GM21526 (cell line): ENCODE results near the gene PDE9A.
"Not testable (repeated sequence)": the region's sequence is repeated elsewhere in the genome, so short reads cannot be mapped to it uniquely, and the experiment has no call there.

Experiments used
- ATAC-seq: cut with Tn5 transposase; IDR thresholded peaks from one replicate; pipeline ENCODE4 v1.9.1; 2021; ENCODE audit warnings: moderate library complexity; ENCODE audit not compliant: unreplicated experiment, low FRiP score

The PDE9A gene

DNA sequence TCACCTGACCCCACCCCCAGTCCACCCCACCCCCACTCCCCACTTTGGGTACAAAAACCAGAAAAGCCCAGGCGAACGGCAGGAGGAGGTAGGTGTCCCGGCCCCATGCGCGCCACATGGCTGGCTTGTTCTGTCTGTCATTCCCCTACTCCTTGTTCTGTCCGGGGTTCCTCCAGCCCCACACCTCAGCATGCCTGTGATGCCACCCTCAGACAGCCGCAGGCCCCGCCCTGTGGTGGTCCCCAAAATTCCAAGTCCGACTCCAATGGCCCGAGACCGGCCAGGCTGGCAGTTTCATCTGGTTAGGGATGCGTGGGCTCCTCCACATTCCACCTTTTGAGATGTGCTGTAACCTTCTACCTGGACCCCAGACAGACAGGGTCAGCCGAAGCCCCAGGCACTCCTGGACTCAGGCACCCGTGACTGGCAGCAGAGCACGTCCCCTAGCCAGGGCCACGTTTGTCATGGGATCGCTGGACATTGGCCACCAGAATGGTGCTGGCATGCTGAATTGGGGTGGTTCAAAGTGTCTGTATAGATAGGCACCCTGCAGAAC is 131.6 kb downstream of the PDE9A start:
- ATAC-seq = no peak

DNA sequence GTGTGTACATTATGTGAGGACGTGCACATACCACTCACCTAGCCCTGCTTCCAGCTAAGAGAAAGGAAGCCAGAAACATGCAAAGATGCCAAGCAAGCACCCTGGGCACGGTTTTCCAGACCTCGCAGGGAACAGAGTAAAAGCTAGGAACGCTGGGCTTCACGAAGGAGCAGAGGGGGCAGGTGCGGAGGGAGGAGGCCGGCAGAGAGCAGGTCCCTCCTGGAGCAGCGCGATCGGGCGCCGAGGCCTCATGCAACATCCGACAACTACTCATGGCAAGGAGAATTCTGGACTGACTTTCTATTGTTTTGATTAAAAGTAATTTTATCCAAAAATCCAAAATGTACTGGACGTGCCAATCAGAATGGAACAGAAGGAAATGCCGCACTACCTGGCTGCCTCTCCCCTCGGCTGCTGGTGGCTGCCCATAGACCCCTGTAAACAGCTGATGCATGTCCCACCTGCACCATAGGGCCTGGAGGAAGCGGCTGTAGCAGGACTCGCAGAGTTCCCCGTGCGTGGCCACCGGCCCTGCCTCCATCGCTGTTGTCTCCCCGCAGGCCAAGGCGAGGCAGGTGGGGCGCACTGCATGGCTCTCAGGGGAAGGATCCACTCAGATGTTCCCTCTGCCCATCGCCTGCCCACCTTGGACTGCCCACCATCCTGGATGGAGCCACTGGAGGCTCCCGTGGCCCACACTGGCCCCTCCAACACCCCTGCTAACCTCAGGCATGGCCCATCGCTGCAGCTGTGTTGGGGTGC is 132.4 kb downstream of the PDE9A start:
- no peak for ATAC-seq

DNA sequence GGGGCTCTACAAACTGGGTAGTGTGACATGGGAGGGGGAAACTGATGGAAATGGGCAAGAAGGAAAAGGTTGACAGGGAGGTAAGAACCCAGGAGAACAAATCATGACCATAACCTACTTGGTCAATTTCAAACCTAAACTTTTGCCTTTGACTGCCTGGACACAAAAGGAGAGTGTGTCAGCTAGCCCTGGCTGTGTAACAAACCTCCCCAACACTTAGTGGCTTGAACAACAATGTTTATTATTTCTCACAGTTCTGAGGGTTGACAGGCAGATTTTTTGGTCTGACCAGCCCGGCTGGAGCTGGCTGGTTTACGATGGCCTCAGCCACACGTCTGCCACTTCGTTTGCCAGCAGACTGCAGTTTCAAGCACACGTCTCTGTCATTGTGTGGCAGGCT is 133.5 kb downstream of the PDE9A start:
- ATAC-seq = no peak

DNA sequence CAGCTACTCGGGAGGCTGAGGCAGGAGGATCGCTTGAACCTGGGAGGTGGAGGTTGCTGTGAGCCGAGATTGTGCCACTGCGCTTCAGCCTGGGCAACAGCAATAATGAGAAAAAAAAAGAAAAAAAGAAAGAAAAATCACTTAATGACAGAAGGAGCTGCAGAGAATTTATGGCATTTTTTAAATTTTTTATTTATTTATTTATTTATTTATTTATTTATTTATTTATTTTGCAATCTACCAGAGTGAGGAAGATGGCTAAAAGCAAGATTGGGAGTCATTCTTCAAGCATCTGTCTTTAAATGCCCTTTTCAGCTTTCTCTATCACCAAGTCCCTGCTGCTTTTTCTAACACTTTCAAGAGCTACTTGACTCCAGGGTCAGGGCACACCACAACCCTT is 134.2 kb downstream of the PDE9A start:
- ATAC-seq = no peak

DNA sequence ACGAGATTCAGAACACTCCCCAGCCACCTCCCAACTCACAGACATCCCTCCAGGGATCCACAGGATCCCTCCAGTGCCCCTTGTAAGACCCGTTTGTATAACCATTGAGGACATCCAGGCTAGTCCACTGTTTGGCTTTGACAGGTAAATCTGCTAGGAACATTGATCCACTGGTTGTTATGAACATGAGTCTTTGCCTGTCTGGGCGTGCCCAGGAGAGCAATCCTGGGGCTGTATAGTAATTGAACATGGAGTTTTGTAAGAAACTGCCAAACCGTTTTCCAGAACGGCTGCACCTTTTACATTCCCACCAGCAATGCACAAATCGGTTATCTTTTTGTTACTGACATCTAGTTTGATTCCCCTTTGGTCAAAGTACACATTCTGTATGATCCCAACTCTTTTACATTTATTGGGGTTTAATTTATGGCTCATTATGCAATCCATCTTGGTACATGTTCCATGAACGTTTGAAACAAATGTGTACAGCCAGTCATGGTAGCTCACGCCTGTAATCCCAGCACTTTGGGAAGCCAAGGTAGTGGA is 137.2 kb downstream of the PDE9A start:
- ATAC-seq = no peak

DNA sequence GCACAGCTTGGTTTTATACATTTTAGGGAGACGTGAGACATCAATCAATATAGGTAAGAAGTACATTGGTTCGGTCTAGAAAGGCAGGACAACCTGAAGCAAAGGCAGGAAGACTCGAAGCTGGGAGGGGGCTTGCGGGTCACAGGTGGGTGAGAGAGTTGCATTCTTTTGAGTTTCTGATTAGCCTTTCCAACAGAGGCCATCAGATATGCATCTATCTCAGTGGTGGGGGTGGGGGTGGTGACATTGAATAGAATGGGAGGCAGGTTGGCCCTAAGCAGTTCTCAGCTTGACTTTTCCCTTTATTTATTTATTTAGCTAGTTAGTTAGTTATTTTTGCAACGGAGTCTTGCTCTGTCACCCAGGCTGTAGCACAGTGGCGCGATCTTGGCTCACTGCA is 140.4 kb downstream of the PDE9A start:
- ATAC-seq = no peak

DNA sequence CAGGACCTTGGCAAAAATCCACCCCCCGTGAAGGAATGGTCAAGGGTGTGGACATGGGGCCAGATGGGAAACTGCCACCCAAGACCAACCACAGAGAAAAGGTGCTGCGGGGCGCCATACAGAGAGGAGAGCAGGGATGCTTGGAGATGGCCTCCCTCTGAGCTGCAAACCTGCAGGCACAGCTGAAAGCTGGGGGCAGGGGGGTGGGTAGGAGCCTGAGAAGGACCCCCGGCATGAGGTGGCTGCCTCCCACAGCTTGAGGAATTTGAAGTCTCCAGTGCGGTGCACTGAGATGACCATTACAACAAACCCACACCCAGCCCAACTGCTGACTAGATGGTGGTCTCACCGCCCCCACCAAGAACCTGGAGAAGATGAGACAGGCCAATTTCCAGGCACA is 141.1 kb downstream of the PDE9A start:
- no peak for ATAC-seq

DNA sequence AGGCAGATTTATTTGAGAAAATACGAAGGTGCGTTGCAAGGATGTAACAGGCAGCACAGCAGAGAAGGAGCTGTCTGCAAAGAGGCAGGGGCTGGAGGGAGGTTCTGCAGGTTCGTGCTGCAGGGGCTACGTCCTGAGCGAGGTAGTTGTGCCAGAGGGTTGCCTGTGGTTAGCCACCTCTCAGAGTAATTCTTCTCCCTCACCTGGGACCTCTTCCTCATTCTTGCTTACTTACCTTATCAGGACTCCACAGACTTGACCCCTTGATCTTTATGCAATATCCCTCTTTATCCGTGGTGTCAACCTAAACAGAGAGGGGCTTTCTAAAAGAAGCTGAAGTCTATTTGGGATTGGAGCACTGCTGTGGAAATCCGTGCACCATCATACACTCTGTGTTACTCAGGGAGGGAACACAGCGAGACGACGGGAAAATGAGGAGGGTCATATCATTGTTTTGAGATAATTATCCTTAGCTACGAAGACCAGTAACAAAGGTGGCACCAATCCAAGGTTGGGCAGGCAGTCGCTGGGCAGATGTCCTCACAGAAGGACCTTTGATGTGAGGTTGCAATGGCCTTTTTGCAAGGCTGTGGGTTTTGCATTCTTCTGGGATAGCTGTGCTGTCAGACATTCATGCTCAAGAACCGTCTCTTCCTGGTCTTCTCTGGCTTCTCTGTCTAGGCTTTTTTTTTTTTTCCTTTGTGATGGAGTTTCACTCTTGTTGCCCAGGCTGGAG is 143.1 kb downstream of the PDE9A start:
- ATAC-seq = no peak

DNA sequence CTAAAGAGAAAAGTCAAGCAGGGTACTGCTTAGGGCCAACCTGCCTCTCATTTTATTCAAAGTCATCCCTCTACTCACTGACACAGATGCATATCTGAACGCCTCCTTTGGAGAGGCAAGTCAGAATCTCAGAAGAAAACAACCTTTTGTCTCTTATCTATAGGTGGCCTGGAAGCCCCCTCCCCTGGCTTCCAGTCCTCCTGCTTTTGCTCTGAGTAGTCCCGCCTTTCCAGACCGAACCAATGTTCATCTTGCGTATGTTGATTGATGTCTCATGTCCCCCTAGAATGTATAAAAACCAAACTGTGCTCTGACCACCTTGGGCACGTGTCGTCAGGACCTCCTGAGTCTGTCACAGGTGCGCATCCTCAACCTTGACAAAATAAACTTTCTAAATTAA is 144.1 kb downstream of the PDE9A start:
- ATAC-seq = no peak

DNA sequence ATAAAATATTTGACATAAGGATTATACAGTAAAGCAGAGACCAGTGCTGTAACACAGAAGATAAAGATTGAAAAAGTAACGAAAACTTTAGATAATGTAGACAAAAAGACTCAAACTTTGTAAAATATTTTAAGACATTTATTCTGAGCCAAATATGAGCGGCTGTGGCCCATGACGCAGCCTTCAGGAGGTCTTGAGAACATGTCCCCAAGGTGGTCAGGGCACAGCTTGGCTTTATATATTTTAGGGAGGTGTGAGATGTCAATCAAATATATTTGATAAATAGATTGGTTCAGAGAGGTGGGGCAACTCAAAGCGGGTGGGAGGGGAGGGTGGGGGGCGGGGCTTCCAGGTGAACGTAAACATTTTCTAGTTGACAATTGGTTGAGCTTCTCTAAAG is 144.7 kb downstream of the PDE9A start:
- ATAC-seq = no peak

DNA sequence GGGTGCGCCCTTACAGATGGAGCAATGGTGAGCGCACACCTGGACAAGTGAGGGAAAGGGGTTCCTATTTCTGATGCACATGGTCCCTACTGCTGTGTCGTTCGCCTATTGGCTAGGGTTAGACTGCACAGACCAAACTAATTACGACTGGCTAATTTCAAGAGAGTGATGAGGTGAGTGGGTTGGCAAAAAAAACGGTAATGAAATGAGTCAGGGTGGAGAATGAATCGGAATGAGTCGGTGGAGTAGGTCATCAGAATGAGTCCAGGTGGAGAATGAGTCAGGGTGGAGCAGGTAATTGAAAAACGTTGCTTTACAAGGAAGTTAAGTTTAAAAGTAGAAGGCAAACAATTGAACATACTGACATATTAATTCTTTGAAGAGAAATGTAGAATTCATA is 146.1 kb downstream of the PDE9A start:
- no peak for ATAC-seq

DNA sequence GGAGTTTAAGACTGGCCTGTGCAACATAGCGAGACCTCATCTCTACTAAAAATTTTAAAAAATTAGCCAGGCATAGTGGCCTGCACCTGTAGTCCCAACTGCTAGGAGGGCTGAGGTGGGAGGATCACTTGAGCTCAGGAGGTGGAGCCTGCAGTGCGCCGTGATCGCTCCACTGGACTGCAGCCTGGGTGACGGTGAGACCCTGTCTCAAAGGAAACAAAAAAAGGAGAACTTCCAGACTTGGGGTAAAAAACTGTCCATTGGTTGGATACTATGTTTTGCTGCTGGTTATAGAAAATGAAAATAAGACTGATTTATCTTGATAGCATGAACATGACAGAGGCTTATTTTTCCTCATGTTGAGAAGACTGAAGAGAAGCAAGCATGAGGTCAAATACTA is 146.5 kb downstream of the PDE9A start:
- no peak for ATAC-seq

DNA sequence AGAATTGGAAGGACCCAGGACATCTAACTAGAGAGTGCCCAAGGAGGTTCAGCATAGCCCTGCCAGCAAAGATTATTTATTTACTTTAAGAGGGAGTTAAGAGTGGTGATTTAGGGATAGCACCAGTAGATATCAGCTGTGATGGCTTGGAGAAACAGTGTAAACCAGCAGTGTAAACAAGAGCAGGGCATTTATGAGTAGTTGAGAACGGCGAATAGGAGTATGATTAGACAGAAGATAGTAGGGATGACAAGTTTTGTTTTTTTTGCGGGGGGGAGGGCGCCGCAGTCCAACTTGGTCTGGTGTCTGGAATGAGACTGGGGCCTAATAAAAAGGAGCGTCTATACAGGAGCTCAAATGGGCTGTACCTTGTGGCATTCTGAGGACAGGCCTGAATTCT is 148.2 kb downstream of the PDE9A start:
- ATAC-seq = not testable (repeated sequence)

DNA sequence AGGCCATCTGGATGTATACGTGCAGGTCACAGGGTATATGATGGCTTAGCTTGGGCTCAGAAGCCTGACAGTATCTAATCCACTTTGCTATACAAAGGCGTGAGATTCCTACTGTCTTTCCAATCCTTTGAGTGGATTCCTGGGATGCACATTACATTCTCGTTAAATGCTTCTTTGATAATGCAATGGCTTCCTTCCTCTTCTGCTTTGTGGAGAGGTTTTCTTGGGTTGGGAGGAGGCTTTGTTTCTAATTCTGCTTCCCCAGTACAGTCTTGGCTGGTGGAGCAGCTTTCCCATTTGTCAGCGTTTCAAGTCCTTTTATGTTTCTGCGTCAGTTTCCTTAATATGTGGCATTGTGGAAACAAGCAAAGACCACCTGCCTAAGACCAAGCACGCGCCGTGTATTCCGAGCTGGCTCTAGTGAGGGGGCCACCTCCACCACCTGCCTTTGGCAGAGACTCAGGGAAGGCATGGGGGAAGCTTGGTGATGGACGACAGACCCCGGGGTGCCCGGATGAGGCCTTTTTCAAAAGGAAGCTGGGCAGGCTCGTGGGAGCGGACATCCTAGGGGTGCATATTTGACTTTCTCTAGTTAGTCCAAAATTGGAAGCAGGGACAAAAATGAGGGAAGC is 153.2 kb downstream of the PDE9A start:
- ATAC-seq = no peak

DNA sequence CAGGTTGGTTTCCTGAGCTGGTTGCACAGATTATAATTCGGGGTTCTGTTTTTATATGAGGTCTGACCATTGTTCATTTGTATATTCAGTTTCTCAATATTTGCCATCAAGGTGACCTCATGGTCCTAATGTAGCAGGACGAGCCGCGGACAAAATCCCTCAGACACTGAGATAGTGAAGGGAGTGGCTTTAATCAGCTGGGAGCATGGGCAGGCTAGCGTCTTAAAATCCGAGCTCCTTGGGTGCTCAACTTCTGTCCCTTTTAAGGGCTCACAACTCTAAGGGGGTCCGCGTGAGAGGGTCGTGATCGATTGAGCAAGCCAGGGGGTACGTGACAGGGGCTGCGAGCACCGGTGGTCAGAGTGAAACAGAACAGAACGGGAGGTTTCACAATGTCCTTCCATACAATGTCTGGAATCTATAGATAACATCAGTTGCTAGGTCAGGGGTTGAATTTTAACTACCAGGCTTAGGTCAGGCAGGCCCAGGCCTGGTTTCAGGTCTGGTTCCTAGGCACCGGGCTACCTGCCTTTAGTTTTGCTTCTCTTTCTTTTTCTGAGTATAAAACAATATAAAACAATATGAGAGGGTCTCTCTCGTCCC is 154.0 kb downstream of the PDE9A start:
- not testable (repeated sequence) for ATAC-seq

DNA sequence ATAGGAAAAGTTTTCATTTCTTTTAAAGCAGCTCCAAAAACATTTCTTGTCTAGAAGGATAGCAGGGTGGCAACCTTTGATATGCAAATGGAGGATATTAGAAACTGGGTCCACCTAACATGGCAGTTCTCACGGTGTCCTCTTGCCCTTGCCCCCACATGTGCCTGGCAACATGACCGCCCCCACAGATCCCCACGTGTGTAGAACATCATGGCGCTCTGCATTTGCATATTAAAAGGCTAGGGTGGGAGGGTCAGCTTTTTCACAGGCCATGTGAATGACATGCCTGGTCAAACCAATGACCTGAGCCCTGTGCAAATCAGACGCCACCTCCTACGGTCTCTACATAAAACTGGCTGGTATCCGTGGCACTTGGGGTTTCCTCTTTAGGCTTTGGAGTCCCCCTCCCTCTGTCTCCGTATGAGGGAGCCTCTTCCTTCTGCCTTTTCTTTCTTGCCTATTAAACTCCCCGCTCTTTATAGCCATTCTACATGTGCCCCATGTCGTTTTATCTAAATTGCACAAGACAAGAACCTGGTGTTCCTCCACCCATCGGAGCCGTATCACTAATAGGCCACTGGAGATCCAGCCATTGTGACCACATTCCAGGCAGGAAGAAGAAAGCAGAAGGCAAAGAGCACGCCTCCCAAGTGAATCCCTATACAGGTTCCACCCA is 154.7 kb downstream of the PDE9A start:
- ATAC-seq = no peak

DNA sequence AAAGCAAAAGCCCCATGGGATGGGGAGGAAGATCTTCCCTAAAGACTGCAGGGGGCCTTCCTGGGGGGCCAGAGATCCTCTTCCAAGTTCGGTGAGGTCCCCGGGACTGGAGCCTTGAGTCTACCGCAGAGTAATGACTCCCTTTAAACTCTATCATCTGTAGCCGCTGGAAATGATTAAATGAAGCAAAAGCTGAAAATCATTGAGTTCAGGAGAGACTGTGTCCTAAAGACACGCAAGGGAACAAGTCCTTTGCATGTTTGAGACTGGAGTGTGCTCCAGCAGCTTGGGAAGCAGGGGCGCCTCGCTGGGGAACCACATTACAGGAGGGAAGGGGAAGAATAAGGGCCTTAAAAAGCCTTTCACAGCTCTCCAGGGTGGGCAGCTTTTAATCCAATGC is 155.8 kb downstream of the PDE9A start:
- no peak for ATAC-seq

DNA sequence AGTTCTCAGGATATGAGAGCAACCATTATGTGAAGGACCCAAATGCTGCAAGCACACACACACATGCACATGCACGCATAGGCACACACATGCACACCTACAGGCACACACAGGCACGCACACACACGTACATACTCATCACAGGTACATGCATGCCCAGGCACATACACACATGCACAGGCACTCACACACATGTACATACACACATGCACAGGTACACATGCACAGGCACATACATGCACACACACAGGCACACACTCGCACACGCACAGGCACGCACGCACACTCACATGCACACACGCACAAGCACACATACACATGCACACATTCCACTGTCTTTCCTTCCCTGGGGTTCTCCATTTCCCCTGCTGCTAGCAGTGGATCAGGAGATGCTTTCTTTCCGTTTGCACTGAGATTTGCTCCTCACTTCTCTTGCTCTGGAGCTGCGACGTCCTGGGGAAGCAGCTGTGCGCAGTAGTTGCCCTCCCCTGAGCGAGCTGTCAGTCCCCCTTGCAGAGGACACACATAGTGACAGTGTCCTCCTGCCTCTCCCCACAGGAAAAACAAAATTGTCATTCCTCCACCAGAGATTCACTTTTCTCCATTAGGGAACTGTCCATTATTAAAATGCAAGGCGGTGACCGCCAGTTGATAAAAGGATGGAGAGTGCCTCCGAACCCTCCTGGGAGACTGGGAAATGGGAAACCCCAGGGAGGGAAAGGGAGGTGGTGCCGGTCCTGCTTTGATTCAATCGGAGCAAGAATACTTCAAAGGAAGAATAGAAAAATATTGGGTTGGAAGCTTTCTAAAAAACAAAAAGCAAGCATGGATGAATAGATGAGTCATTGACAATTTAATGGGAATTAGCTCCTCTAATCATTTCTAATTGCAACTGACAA is 156.4 kb downstream of the PDE9A start:
- ATAC-seq = no peak

DNA sequence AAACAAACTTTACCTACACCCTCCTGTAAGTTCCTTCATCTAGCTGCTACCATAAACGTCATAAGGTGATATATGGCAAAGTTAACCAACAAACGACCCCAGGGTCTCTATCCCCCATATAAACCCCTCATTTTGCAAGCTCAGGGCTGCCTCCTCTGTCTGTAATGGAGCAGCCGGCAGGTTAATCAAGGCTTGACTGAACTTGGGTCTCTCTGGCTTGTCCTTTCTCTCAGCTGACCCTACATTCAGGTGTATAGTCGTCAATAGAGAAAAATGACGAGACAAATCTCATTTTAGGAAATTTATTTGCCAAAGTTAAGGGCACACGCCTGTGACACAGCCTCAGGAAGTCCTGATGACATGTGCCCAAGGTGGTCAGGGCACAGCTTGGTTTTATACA is 158.5 kb downstream of the PDE9A start:
- ATAC-seq = no peak
